GM12878 (cell line): ENCODE data around the gene PRPSAP1. TPM values are rescaled to one million over a fixed set of nuclear protein-coding genes. Genes with fewer than 3 reads are reported as not detected.

Experiments used
- ATAC-seq: fragments of 200-7000 bp; cut with Tn5 transposase; 3 replicates; pipeline ENCODE4 v1.9.1; 2020; ENCODE audit warnings: mild to moderate bottlenecking, moderate library complexity
- BruUV-seq: library from RNA; stranded (reverse); fragments of 400-500 nt; replicated peaks from 2 replicates; lab custom pipeline; 2021; lab: Mats Ljungman, UMichigan
- CTCF ChIA-PET: fragments of 300-600 bp; sonication (Branson Sonifier 250); formaldehyde crosslinking; extraction: SDS; loops from one replicate; lab custom pipeline; 2021; ENCODE audit warnings: inconsistent platforms; lab: Yijun Ruan, JAX
- POLR2A ChIA-PET: fragments of 350-600 bp; formaldehyde crosslinking; extraction: SDS; loops from one replicate; lab custom pipeline; 2021; ENCODE audit warnings: inconsistent platforms; lab: Charles Lee
- RAD21 ChIA-PET: fragments of 300-600 bp; sonication (Branson Sonifier 250); formaldehyde crosslinking; loops from one replicate; lab custom pipeline; 2023; ENCODE audit warnings: antibody characterized with exemption; ENCODE audit not compliant: unreplicated experiment; lab: Charles Lee
- SMC1A ChIA-PET: fragments of 300-600 bp; sonication (Branson Sonifier 250); formaldehyde crosslinking; loops from one replicate; lab custom pipeline; 2023; ENCODE audit not compliant: unreplicated experiment, uncharacterized antibody; lab: Charles Lee
- DNase-seq: peaks from one replicate; pipeline ENCODE4 v3.0.0-alpha.2; 2011; ENCODE audit warnings: low read depth, low spot score
- FAIRE-seq: peaks from 3 replicates; lab custom pipeline; 2011; peaks lifted over from hg19 to GRCh38; lab: Jason Lieb, UNC
- H2AFZ ChIP-seq: 2 replicates; pipeline ENCODE4 v1.6.0; 2011; ENCODE audit warnings: low read depth, low read length, control low read depth; ENCODE audit not compliant: control insufficient read depth
- H3K27ac ChIP-seq: 2 replicates; pipeline ENCODE4 v1.5.1; 2011; ENCODE audit warnings: control low read depth; ENCODE audit not compliant: control insufficient read depth, insufficient read depth
- H3K27me3 ChIP-seq, 2 experiments: replicated peaks in 1 of 2; 2 replicates each; pipeline versions ENCODE4 v1.6.0 to v1.6.1; 2011; ENCODE audit warnings: low read length in 1 of 2; ENCODE audit not compliant: control insufficient read depth in 2 of 2, insufficient read depth in 2 of 2
- H3K36me3 ChIP-seq, 2 experiments: 2 replicates each; pipeline ENCODE4 v1.5.1; 2011; ENCODE audit warnings: low read length in 1 of 2; ENCODE audit not compliant: control insufficient read depth in 2 of 2, insufficient read depth in 2 of 2
- H3K4me1 ChIP-seq: 2 replicates; pipeline ENCODE4 v1.6.1; 2011; ENCODE audit warnings: mild to moderate bottlenecking, low read length, moderate library complexity, mixed read lengths; ENCODE audit not compliant: control insufficient read depth, insufficient read depth
- H3K4me2 ChIP-seq: 2 replicates; pipeline ENCODE4 v1.6.0; 2011; ENCODE audit warnings: control low read depth; ENCODE audit not compliant: control insufficient read depth, insufficient read depth
- H3K4me3 ChIP-seq: fragments of 200-600 bp; sonication (generic); 2 replicates; pipeline ENCODE4 v1.5.1; 2016
- H3K79me2 ChIP-seq: 2 replicates; pipeline ENCODE4 v1.6.0; 2011; ENCODE audit warnings: low read length; ENCODE audit not compliant: control insufficient read depth, insufficient read depth
- H3K9ac ChIP-seq: 2 replicates; pipeline ENCODE4 v1.8.0; 2011; ENCODE audit warnings: low read length, control low read depth, mixed read lengths; ENCODE audit not compliant: control insufficient read depth, insufficient read depth
- H3K9me3 ChIP-seq: replicated peaks from 3 replicates; pipeline ENCODE4 v1.5.1; 2011; ENCODE audit warnings: mild to moderate bottlenecking, low read length; ENCODE audit not compliant: control insufficient read depth, insufficient read depth
- H4K20me1 ChIP-seq: 2 replicates; pipeline ENCODE4 v1.6.0; 2011; ENCODE audit not compliant: control insufficient read depth, insufficient read depth
- EP300 ChIP-seq, 2 experiments: fragments of 150-350 bp in 1 of 2; IDR thresholded peaks; 2 replicates each; pipeline ENCODE4 v1.6.1; 2011 to 2012; ENCODE audit warnings: low read depth in 2 of 2, low read length in 2 of 2, borderline replicate concordance in 1 of 2, improper control_type of control experiment in 1 of 2, inconsistent platforms in 1 of 2; ENCODE audit not compliant: control insufficient read depth in 1 of 2
- GATAD2B ChIP-seq: fragments of 450-650 bp; conservative IDR thresholded peaks from 2 replicates; pipeline ENCODE4 v1.6.1; 2017; ENCODE audit warnings: low read depth, mild to moderate bottlenecking, moderate library complexity
- HDAC6 ChIP-seq: fragments of 200-600 bp; sonication (generic); IDR thresholded peaks from one replicate; pipeline ENCODE4 v1.8.0; 2017; ENCODE audit warnings: antibody characterized with exemption; ENCODE audit not compliant: unreplicated experiment
- SIX5 ChIP-seq: IDR thresholded peaks from 2 replicates; pipeline ENCODE4 v1.6.1; 2011; ENCODE audit warnings: mild to moderate bottlenecking, low read depth, low read length, moderate library complexity; ENCODE audit not compliant: severe bottlenecking
- SUZ12 ChIP-seq: fragments of 200-600 bp; sonication (generic); IDR thresholded peaks from one replicate; pipeline ENCODE4 v1.6.1; 2018; ENCODE audit warnings: antibody characterized with exemption, mild to moderate bottlenecking; ENCODE audit not compliant: unreplicated experiment
- TARDBP ChIP-seq: IDR thresholded peaks from 2 replicates; pipeline ENCODE4 v1.6.1; 2016; ENCODE audit warnings: borderline replicate concordance
- YBX1 ChIP-seq: fragments of 450-650 bp; IDR thresholded peaks from 2 replicates; pipeline ENCODE4 v1.6.1; 2016; ENCODE audit warnings: antibody characterized with exemption
- ZNF24 ChIP-seq: fragments of 450-650 bp; IDR thresholded peaks from 2 replicates; pipeline ENCODE4 v1.6.1; 2017; ENCODE audit warnings: antibody characterized with exemption, mild to moderate bottlenecking
- WGBS: methylation state at CpG from one replicate; pipeline ENCODE4 v1.1.6; 2016; ENCODE audit warnings: low lambda C conversion rate; ENCODE audit not compliant: insufficient replicate concordance, insufficient coverage; ENCODE audit errors: missing lambda C conversion rate; 5-methylcytosine and 5-hydroxymethylcytosine counted together
- in situ Hi-C: fragments of 300-500 bp; cut with MboI; formaldehyde crosslinking; loops from 9 replicates; pipeline ENCODE4 v1.14.3; 2018; ENCODE audit warnings: mixed read lengths
- intact Hi-C: fragments of 100-400 bp; cut with micrococcal nuclease; formaldehyde crosslinking; loops from one replicate; pipeline ENCODE4 v1.14.2; 2022; ENCODE audit not compliant: unreplicated experiment
- polyA plus RNA-seq, 11 experiments: library from polyadenylated mRNA; depleted of rRNA in 4 of 11; unstranded in 6 of 11; stranded (reverse) in 5 of 11; fragments of >200 nt; fragmentation: Nextera tagmentation in 4 of 11; fragmentation: Illumina TruSeq in 1 of 11; extraction: Ambion mirVana in 4 of 11; extraction: Trizol in 1 of 11; gene quantifications; 1 replicate in 1 of 11; 2 replicates in 10 of 11; pipeline versions ENCODE4 v1.2.1 to v1.2.3, GENCODE V29; 2011 to 2016; ENCODE audit warnings: inconsistent platforms in 2 of 11, missing spikeins in 2 of 11, low read depth in 1 of 11
- total RNA-seq, 4 experiments: library from RNA; depleted of rRNA in 3 of 4; stranded (reverse); fragments of >200 nt in 3 of 4; fragmentation: Illumina TruSeq in 1 of 4; extraction: Trizol in 1 of 4; gene quantifications; 2 replicates each; pipeline versions ENCODE4 v1.2.1 to v1.2.3, GENCODE V29; 2013 to 2021
- TF ChIP-seq, protein P1 (sequence below): fragments of 450-650 bp; IDR thresholded peaks from 2 replicates; pipeline ENCODE4 v1.6.1; 2016; ENCODE audit warnings: mild to moderate bottlenecking, moderate library complexity, borderline replicate concordance

PRPSAP1 gene
- total and polyA plus RNA-seq, 10 of the 15 experiments (the other 5 are each of a cell fraction or from before 2014, with no cell fraction given) = 15.8 to 84.2 (median 44.2) TPM

DNA sequence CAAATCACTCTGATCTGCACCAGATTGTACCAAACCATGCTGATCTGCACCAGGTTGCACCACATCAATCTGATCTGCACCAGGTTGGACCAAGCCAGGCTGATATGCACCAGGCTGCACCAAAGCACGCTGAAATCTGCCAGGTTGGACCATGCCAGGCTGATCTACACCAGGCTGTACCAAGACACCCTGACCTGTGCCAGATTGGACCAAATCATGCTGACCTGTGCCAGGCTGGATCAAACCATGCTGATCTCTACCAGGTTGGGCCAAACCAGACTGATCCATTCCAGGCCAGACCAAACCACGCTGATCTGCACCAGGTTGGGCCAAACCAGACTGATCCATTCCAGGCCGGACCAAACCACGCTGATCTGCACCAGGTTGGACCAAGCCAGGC is 61.1 kb downstream of the PRPSAP1 start:
- ChIA-PET POLR2A (no interaction called here), SMC1A (no interaction called here), RAD21 (no interaction called here), CTCF (no interaction called here)
- in situ Hi-C loops (loop anchor here (5.0 kb wide), 2 partner anchors 280 to 365 kb away; no protein-coding TSS in a partner anchor), intact Hi-C loops (no loop called here)
- H3K36me3 ChIP-seq = no peaks in the 10 kb centered on the region
- no peak overlapping the region for H3K9ac ChIP-seq
- H4K20me1 ChIP-seq = no peaks in the 10 kb centered on the region
- H3K27me3 ChIP-seq = no peaks in the 10 kb centered on the region
- H3K4me3 ChIP-seq = no peak overlapping the region
- no peak for TF ChIP-seq YBX1
- no peak for TF ChIP-seq GATAD2B
- no peak for TF ChIP-seq ZNF24
- no peak for TF ChIP-seq EP300 (IDR thresholded peaks at IDR 0.05; ENCODE audit: borderline replicate concordance in 1 of 2, control insufficient read depth in 1 of 2, low read depth in 2 of 2, low read length in 2 of 2)
- TF ChIP-seq TARDBP = no peak
- FAIRE-seq = no peak
- no TSS peak for BruUV-seq
- H3K79me2 ChIP-seq = no peaks in the 10 kb centered on the region
- 75% methylated on average over 4 of the region's 4 CpGs for WGBS
- H2AFZ ChIP-seq = no peak overlapping the region
- H3K4me1 ChIP-seq = no peaks in the 10 kb centered on the region
- no peak overlapping the region for H3K27ac ChIP-seq
- no peaks in the 10 kb centered on the region for H3K9me3 ChIP-seq
- no peak for DNase-seq
- no peak overlapping the region for H3K4me2 ChIP-seq
- no peak for ATAC-seq

DNA sequence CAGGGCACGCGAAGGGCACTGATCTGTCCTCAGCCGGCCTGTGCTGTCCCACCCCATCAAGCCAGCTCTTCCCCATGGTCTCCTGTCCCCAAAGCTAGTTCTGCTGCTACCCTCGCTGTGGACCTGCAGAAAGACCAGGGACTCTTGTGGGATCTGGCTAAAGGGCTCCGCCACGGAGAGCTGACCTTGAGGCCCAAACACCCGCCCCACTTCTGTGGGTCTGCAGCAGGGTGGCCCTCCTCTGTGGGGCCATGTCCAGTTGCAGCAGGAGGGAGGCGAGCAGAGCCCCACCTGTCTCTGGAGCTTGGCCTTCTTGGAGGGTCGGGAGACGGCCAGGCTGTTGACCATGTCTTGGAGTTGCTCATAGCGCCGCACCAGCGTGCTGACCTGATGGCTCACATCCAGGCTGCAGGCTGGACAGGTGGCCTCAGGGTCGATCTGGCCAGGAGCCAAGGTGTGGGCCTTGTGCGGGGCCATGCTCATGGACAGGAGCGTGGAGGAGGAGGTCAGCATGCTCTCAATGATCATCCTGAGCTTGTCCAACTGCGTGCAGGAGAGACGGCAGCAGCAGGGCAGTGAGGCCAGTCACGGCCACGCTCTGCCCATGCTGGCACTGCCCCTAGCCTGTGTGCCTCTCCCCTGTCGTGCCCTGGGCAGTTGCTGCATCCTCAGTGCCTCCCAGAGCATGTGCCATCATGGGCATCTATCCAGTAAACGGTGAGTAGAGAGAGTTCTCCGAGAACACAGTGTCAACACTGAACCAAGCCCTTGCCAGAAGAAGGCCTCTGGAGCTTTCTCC is 71.9 kb downstream of the PRPSAP1 start:
- intact Hi-C loops = no loop called here
- CTCF ChIA-PET = interaction anchor here (2.5 to 7.4 kb wide), 6 partner anchors 74 to 268 kb away, joined by 10 to 316 read pairs (median 34); partner anchors contain the start of gene EXOC7
- no peak for ATAC-seq
- no peaks in the 10 kb centered on the region for H3K4me1 ChIP-seq
- no TSS peak for BruUV-seq
- RAD21 ChIA-PET = interaction anchor here (0.8 to 6.0 kb wide), 2 partner anchors 162 to 267 kb away, joined by 3 to 149 read pairs; no protein-coding TSS in a partner anchor
- no peak overlapping the region for H3K27ac ChIP-seq
- no peak overlapping the region for H3K4me2 ChIP-seq
- no peaks in the 10 kb centered on the region for H3K27me3 ChIP-seq
- DNase-seq = no peak
- 65% methylated on average over 23 of the region's 23 CpGs for WGBS
- no peak overlapping the region for H3K9ac ChIP-seq
- POLR2A ChIA-PET = interaction anchor here (1.0 kb wide), 1 partner anchor 162 kb away, joined by 3 read pairs; no protein-coding TSS in a partner anchor
- H3K79me2 ChIP-seq = no peaks in the 10 kb centered on the region
- no peak for FAIRE-seq
- SMC1A ChIA-PET = interaction anchor here (1.0 to 4.8 kb wide), 3 partner anchors 158 to 166 kb away, joined by 4 to 53 read pairs (median 13); no protein-coding TSS in a partner anchor
- H3K36me3 ChIP-seq = no peaks in the 10 kb centered on the region
- H3K9me3 ChIP-seq = no peaks in the 10 kb centered on the region
- no peaks in the 10 kb centered on the region for H4K20me1 ChIP-seq
- in situ Hi-C loops = loop anchor here (5.0 kb wide), 1 partner anchor 159 kb away; no protein-coding TSS in a partner anchor
- H2AFZ ChIP-seq = no peak overlapping the region
- H3K4me3 ChIP-seq = no peak overlapping the region
- TF ChIP-seq SUZ12 = no peak
- TF ChIP-seq SIX5 = no peak
- no peak for TF ChIP-seq HDAC6
- TF ChIP-seq, protein P1, sequence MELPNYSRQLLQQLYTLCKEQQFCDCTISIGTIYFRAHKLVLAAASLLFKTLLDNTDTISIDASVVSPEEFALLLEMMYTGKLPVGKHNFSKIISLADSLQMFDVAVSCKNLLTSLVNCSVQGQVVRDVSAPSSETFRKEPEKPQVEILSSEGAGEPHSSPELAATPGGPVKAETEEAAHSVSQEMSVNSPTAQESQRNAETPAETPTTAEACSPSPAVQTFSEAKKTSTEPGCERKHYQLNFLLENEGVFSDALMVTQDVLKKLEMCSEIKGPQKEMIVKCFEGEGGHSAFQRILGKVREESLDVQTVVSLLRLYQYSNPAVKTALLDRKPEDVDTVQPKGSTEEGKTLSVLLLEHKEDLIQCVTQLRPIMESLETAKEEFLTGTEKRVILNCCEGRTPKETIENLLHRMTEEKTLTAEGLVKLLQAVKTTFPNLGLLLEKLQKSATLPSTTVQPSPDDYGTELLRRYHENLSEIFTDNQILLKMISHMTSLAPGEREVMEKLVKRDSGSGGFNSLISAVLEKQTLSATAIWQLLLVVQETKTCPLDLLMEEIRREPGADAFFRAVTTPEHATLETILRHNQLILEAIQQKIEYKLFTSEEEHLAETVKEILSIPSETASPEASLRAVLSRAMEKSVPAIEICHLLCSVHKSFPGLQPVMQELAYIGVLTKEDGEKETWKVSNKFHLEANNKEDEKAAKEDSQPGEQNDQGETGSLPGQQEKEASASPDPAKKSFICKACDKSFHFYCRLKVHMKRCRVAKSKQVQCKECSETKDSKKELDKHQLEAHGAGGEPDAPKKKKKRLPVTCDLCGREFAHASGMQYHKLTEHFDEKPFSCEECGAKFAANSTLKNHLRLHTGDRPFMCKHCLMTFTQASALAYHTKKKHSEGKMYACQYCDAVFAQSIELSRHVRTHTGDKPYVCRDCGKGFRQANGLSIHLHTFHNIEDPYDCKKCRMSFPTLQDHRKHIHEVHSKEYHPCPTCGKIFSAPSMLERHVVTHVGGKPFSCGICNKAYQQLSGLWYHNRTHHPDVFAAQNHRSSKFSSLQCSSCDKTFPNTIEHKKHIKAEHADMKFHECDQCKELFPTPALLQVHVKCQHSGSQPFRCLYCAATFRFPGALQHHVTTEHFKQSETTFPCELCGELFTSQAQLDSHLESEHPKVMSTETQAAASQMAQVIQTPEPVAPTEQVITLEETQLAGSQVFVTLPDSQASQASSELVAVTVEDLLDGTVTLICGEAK = no peak
